DMS 273 treated with DMSO at 0.1 percent for 48 hours (cell line): ENCODE results near the gene KRTAP23-1.

Source experiments
- DNase-seq: peaks from one replicate; lab custom pipeline; 2025; lab: John Stamatoyannopoulos, UW

Gene KRTAP23-1

GRCh38 chr21:30306884-30307283, 41.5 kb downstream of the KRTAP23-1 start:
- no peak for DNase-seq

DNA sequence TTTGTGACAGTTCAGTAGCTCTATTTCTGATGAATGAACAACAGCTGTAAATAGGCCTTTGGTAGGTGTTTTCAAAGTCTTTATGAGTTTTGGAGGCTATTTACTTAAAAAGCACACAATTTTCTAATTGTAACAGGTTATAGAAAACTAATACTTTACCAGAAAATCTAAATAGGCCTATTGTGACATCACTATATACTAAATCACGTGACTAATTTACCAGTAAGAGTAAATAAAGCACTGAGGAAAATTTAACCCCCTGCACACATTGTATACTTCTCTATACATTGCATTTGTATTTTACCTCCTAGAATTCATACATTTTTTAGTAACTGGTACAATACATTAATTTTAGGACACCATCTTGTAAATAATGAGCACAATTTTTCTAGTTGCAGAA, 43.3 kb downstream of the KRTAP23-1 start:
- no peak for DNase-seq
